IMR-90 (cell line): ENCODE results near the gene RAD51B. TPM values are rescaled to one million over a fixed set of nuclear protein-coding genes. Genes with fewer than 3 reads are reported as not detected.

Source experiments
- RCOR1 ChIP-seq: IDR thresholded peaks from 2 replicates; pipeline ENCODE4 v1.6.1; 2012; ENCODE audit warnings: mild to moderate bottlenecking, low read length, improper control_type of control experiment; ENCODE audit not compliant: insufficient replicate concordance
- USF2 ChIP-seq: fragments of 150-350 bp; IDR thresholded peaks from 2 replicates; pipeline ENCODE4 v1.6.1; 2017; ENCODE audit warnings: mild to moderate bottlenecking, antibody characterized with exemption, low read length, low read depth
- polyA plus RNA-seq, 3 experiments: library from polyadenylated mRNA; depleted of rRNA; stranded (reverse); fragments of >200 nt; gene quantifications; 2 replicates each; pipeline ENCODE4 v1.2.3, GENCODE V29; 2012; ENCODE audit warnings: low replicate concordance in 1 of 3
- total RNA-seq: library from RNA; depleted of rRNA; stranded (reverse); fragments of >200 nt; gene quantifications from 2 replicates; pipeline ENCODE4 v1.2.3, GENCODE V29; 2012

Gene RAD51B
- total and polyA plus RNA-seq, 2 of the 4 experiments (the other 2 are of a cell fraction), result 5.1 to 18.8 TPM

DNA sequence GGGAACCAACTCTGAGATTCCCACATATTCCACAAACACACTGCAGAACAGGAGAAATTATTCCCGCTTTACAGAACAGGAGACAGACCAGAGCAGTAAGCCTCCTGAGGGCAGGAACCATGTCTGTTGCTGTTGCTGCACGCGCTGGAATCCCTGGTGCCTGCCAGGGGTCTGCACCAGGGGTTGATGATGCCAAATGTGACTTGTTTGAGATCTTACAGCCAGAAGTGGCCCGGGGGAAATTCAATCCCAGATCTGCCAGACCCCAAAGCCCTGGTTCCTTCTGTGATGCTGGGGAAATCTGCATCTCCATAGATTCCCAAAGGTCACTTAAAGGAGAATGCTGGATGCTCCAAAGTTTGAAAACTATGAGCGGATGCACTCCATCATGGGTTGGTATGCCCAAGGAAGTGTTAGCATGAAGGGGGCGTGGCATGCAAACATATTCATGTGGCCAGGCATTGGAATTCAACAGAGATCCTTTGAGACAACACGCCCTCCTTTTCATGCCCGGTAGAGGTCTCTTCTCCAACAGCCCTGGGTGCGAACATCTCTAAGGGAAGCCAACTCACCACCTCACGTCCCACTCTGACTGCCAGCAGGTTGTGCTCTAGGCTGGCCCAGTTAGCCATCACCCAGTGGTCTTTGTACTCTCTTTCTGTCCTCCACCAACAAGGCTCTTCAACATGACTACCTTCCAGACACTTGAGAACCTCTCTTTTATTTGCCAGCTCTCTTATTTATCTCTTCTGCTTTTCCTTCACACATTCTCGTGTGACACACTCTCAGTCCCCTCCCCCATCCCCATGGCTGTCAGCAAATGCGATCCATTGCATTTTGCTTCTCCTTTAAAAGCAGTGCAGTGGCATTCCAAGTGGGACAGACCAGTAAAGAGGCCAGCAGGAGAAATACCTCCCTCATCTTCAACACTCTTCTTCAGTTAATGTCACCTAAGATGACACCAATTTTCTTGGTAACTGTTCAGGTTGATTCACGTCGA is 841.9 kb downstream of the RAD51B start (continued):
- TF ChIP-seq USF2 (no peak), RCOR1 (no peak)
